ENCODE data around the gene MOB3B.
A peak's percentile ranks its signal among the peaks of the same experiment; 100 is the strongest.

MOB3B gene

GRCh38 chr9:27408001-27408400, 121.6 kb downstream of the MOB3B start:
- H2AK5ac ChIP-seq (ENCODE audit: low read length), result no peak overlapping the region
- no peak overlapping the region for H4K12ac ChIP-seq (ENCODE audit: low read depth, low read length)
- no peak overlapping the region for H3K4ac ChIP-seq (ENCODE audit: low read depth, low read length)
- H2AFZ ChIP-seq (ENCODE audit: insufficient read depth, low read length, poor library complexity), result no peak overlapping the region
- no peak overlapping the region for H3K23ac ChIP-seq (ENCODE audit: low read length)
- peaks cover 2% of the 10 kb centered on the region for H3K79me2 ChIP-seq (ENCODE audit: control insufficient read depth, insufficient read depth, low read length, poor library complexity)
- no peaks in the 10 kb centered on the region for H3K9me3 ChIP-seq (ENCODE audit: insufficient read depth, low read depth, low read length)
- H3K27me3 ChIP-seq (ENCODE audit: insufficient read depth, low read length), result no peaks in the 10 kb centered on the region
- peak overlapping the region; percentile 11 for H4K91ac ChIP-seq (ENCODE audit: low read depth, low read length)
- no CpG with 5 or more reads among the region's 5 CpGs for WGBS (ENCODE audit: extremely low coverage, insufficient coverage, insufficient read length)
- H3K27ac ChIP-seq (ENCODE audit: low read depth, low read length), result peak overlapping the region; percentile 78
- no peak overlapping the region for H3K4me3 ChIP-seq (ENCODE audit: low read depth, low read length)
- H4K8ac ChIP-seq (ENCODE audit: low read depth, low read length), result no peak overlapping the region
- peak overlapping the region; percentile 9 for H2BK120ac ChIP-seq (ENCODE audit: insufficient read depth, low read length, poor library complexity)
- DNase-seq, result peak; percentile 93
- peaks cover 13% of the 10 kb centered on the region for H3K79me1 ChIP-seq (ENCODE audit: low read length)
- peak overlapping the region; percentile 52 for H2BK12ac ChIP-seq (ENCODE audit: low read length)
- H3K18ac ChIP-seq (ENCODE audit: low read length), result no peak overlapping the region
- no peaks in the 10 kb centered on the region for H3K36me3 ChIP-seq (ENCODE audit: control insufficient read depth in 1 of 2, insufficient read depth in 2 of 2, low read length in 2 of 2)
- peak overlapping the region; percentile 67 for H2BK5ac ChIP-seq (ENCODE audit: low read depth, low read length, poor library complexity)
- peak overlapping the region; percentile 11 for H3K4me2 ChIP-seq (ENCODE audit: low read length)
- H3K4me1 ChIP-seq (ENCODE audit: control insufficient read depth in 1 of 2, insufficient read depth in 2 of 2, low read length in 2 of 2), result peaks cover 15 to 16% of the 10 kb centered on the region in 2 experiments
- no peak overlapping the region for H3K14ac ChIP-seq (ENCODE audit: low read length)
- H3K9ac ChIP-seq (ENCODE audit: low read length), result no peak overlapping the region

- H3K14ac ChIP-seq (ENCODE audit: low read length), result peak overlapping the region; percentile 32
- no CpG with 5 or more reads among the region's 1 CpG for WGBS (ENCODE audit: extremely low coverage, insufficient coverage, insufficient read length)
Measured at GRCh38 chr9:27407491-27407890, 122.1 kb downstream of the MOB3B start.

GRCh38 chr9:27404661-27405060, 125.0 kb downstream of the MOB3B start:
- Histone ChIP-seq H2BK12ac (ENCODE audit: low read length) (no peak overlapping the region), H2AK5ac (ENCODE audit: low read length) (no peak overlapping the region), H3K9me3 (ENCODE audit: insufficient read depth, low read depth, low read length) (no peaks in the 10 kb centered on the region), H3K79me2 (ENCODE audit: control insufficient read depth, insufficient read depth, low read length, poor library complexity) (peaks cover 2% of the 10 kb centered on the region), H2AFZ (ENCODE audit: insufficient read depth, low read length, poor library complexity) (no peak overlapping the region), H3K14ac (ENCODE audit: low read length) (no peak overlapping the region), H3K79me1 (ENCODE audit: low read length) (peaks cover 14% of the 10 kb centered on the region), H3K4me1 (ENCODE audit: control insufficient read depth in 1 of 2, insufficient read depth in 2 of 2, low read length in 2 of 2) (peaks cover 15 to 27% of the 10 kb centered on the region in 2 experiments), H3K18ac (ENCODE audit: low read length) (no peak overlapping the region), H3K27me3 (ENCODE audit: insufficient read depth, low read length) (no peaks in the 10 kb centered on the region), H3K4me2 (ENCODE audit: low read length) (no peak overlapping the region), H4K8ac (ENCODE audit: low read depth, low read length) (no peak overlapping the region), H3K23ac (ENCODE audit: low read length) (no peak overlapping the region), H2BK5ac (ENCODE audit: low read depth, low read length, poor library complexity) (no peak overlapping the region), H3K4ac (ENCODE audit: low read depth, low read length) (no peak overlapping the region), H3K27ac (ENCODE audit: low read depth, low read length) (no peak overlapping the region), H2BK120ac (ENCODE audit: insufficient read depth, low read length, poor library complexity) (no peak overlapping the region), H4K12ac (ENCODE audit: low read depth, low read length) (no peak overlapping the region), H3K9ac (ENCODE audit: low read length) (no peak overlapping the region), H3K36me3 (ENCODE audit: control insufficient read depth in 1 of 2, insufficient read depth in 2 of 2, low read length in 2 of 2) (no peaks in the 10 kb centered on the region), H4K91ac (ENCODE audit: low read depth, low read length) (no peak overlapping the region), H3K4me3 (ENCODE audit: low read depth, low read length) (no peak overlapping the region)
- no peak for DNase-seq

More at GRCh38 chr9:27407491-27407890, 122.1 kb downstream of the MOB3B start:
- peaks cover 13% of the 10 kb centered on the region for H3K79me1 ChIP-seq (ENCODE audit: low read length)
- H3K27me3 ChIP-seq (ENCODE audit: insufficient read depth, low read length), result no peaks in the 10 kb centered on the region
- H3K18ac ChIP-seq (ENCODE audit: low read length), result peak overlapping the region; percentile 41
- H3K23ac ChIP-seq (ENCODE audit: low read length), result no peak overlapping the region
- peak overlapping the region; percentile 57 for H2AK5ac ChIP-seq (ENCODE audit: low read length)
- H3K27ac ChIP-seq (ENCODE audit: low read depth, low read length), result peak overlapping the region; percentile 78
- H4K8ac ChIP-seq (ENCODE audit: low read depth, low read length), result no peak overlapping the region
- no peaks in the 10 kb centered on the region for H3K36me3 ChIP-seq (ENCODE audit: control insufficient read depth in 1 of 2, insufficient read depth in 2 of 2, low read length in 2 of 2)
- no peaks in the 10 kb centered on the region for H3K9me3 ChIP-seq (ENCODE audit: insufficient read depth, low read depth, low read length)
- H2BK12ac ChIP-seq (ENCODE audit: low read length), result peak overlapping the region; percentile 67
- H4K12ac ChIP-seq (ENCODE audit: low read depth, low read length), result peak overlapping the region; percentile 58
- H2BK5ac ChIP-seq (ENCODE audit: low read depth, low read length, poor library complexity), result peak overlapping the region; percentile 67
- DNase-seq, result no peak
- H3K4me1 ChIP-seq (ENCODE audit: control insufficient read depth in 1 of 2, insufficient read depth in 2 of 2, low read length in 2 of 2), result peaks cover 15 to 18% of the 10 kb centered on the region in 2 experiments
- H3K4me2 ChIP-seq (ENCODE audit: low read length), result no peak overlapping the region
- peak overlapping the region; percentile 72 for H4K91ac ChIP-seq (ENCODE audit: low read depth, low read length)
- H3K4ac ChIP-seq (ENCODE audit: low read depth, low read length), result peak overlapping the region; percentile 19
- H3K9ac ChIP-seq (ENCODE audit: low read length), result no peak overlapping the region
- peaks cover 2% of the 10 kb centered on the region for H3K79me2 ChIP-seq (ENCODE audit: control insufficient read depth, insufficient read depth, low read length, poor library complexity)
- H3K4me3 ChIP-seq (ENCODE audit: low read depth, low read length), result no peak overlapping the region
- peak overlapping the region; percentile 80 for H2BK120ac ChIP-seq (ENCODE audit: insufficient read depth, low read length, poor library complexity)
- no peak overlapping the region for H2AFZ ChIP-seq (ENCODE audit: insufficient read depth, low read length, poor library complexity)

- Histone ChIP-seq H2AK5ac (ENCODE audit: low read length) (no peak overlapping the region), H3K4me1 (ENCODE audit: control insufficient read depth in 1 of 2, insufficient read depth in 2 of 2, low read length in 2 of 2) (peaks cover 7 to 17% of the 10 kb centered on the region in 2 experiments), H2BK120ac (ENCODE audit: insufficient read depth, low read length, poor library complexity) (no peak overlapping the region), H3K4me3 (ENCODE audit: low read depth, low read length) (no peak overlapping the region), H2BK5ac (ENCODE audit: low read depth, low read length, poor library complexity) (no peak overlapping the region), H4K91ac (ENCODE audit: low read depth, low read length) (no peak overlapping the region), H3K23ac (ENCODE audit: low read length) (no peak overlapping the region), H3K79me2 (ENCODE audit: control insufficient read depth, insufficient read depth, low read length, poor library complexity) (peaks cover 2% of the 10 kb centered on the region), H2BK12ac (ENCODE audit: low read length) (peak overlapping the region; percentile 17), H3K27me3 (ENCODE audit: insufficient read depth, low read length) (no peaks in the 10 kb centered on the region), H3K14ac (ENCODE audit: low read length) (no peak overlapping the region), H3K27ac (ENCODE audit: low read depth, low read length) (no peak overlapping the region), H3K9ac (ENCODE audit: low read length) (no peak overlapping the region), H3K18ac (ENCODE audit: low read length) (peak overlapping the region; percentile 11), H4K12ac (ENCODE audit: low read depth, low read length) (no peak overlapping the region), H3K79me1 (ENCODE audit: low read length) (peaks cover 9% of the 10 kb centered on the region), H3K9me3 (ENCODE audit: insufficient read depth, low read depth, low read length) (no peaks in the 10 kb centered on the region), H2AFZ (ENCODE audit: insufficient read depth, low read length, poor library complexity) (no peak overlapping the region), H3K4me2 (ENCODE audit: low read length) (no peak overlapping the region), H4K8ac (ENCODE audit: low read depth, low read length) (no peak overlapping the region), H3K4ac (ENCODE audit: low read depth, low read length) (no peak overlapping the region), H3K36me3 (ENCODE audit: control insufficient read depth in 1 of 2, insufficient read depth in 2 of 2, low read length in 2 of 2) (no peaks in the 10 kb centered on the region)
- DNase-seq, result no peak
- WGBS (ENCODE audit: extremely low coverage, insufficient coverage, insufficient read length), result no CpG with 5 or more reads among the region's 2 CpGs
Measured at GRCh38 chr9:27402626-27403025, 127.0 kb downstream of the MOB3B start.

All from trophoblast cell (in vitro differentiated cells and primary cell).